GM10266 (cell line): ENCODE data around the gene CABLES2.

Source experiments
- DNase-seq: peaks from one replicate; pipeline ENCODE4 v3.0.0; 2012; ENCODE audit errors: extremely low spot score
- CTCF ChIP-seq: IDR thresholded peaks from 2 replicates; pipeline ENCODE4 v1.5.1; 2012; ENCODE audit warnings: mild to moderate bottlenecking, low read depth; ENCODE audit not compliant: control insufficient read depth, insufficient read depth; ENCODE audit errors: missing control alignments

The CABLES2 gene

GRCh38 chr20:62405108-62405980 is 1.7 kb downstream of the CABLES2 start:
- DNase-seq = no peak
- TF ChIP-seq CTCF = peak; percentile 21

GRCh38 chr20:62404761-62405107 is 2.4 kb downstream of the CABLES2 start:
- no peak for DNase-seq
- TF ChIP-seq CTCF = no peak

GRCh38 chr20:62404112-62404665 is 2.9 kb downstream of the CABLES2 start:
- no peak for DNase-seq
- no peak for TF ChIP-seq CTCF

GRCh38 chr20:62403331-62403730 is 3.8 kb downstream of the CABLES2 start:
- no peak for TF ChIP-seq CTCF

GRCh38 chr20:62402456-62403150 is 4.5 kb downstream of the CABLES2 start:
- DNase-seq = no peak
- no peak for TF ChIP-seq CTCF

More at GRCh38 chr20:62403331-62403730, 3.8 kb downstream of the CABLES2 start:
- no peak for DNase-seq

GRCh38 chr20:62401331-62401779 is 5.7 kb downstream of the CABLES2 start:
- DNase-seq = no peak
- no peak for TF ChIP-seq CTCF
